Osteocyte (in vitro differentiated cells): ENCODE results near the gene VMP1. TPM values are rescaled to one million over a fixed set of nuclear protein-coding genes. Genes with fewer than 3 reads are reported as not detected.
"Not testable (repeated sequence)": the region's sequence is repeated elsewhere in the genome, so short reads cannot be mapped to it uniquely, and the experiment has no call there.

Experiments used
- DNase-seq: peaks from one replicate; pipeline ENCODE4 v3.0.0; 2021; ENCODE audit warnings: mixed read lengths; ENCODE audit not compliant: unreplicated experiment; ENCODE audit errors: extremely low spot score
- H3K27ac Mint-ChIP-seq: one replicate; pipeline ENCODE4 v1.8.0; 2021; ENCODE audit warnings: mild to moderate bottlenecking, mixed read lengths; ENCODE audit not compliant: unreplicated experiment
- H3K27me3 Mint-ChIP-seq: one replicate; pipeline ENCODE4 v1.8.0; 2021; ENCODE audit warnings: mixed read lengths; ENCODE audit not compliant: unreplicated experiment
- H3K36me3 Mint-ChIP-seq: one replicate; pipeline ENCODE4 v1.8.0; 2021; ENCODE audit warnings: mixed read lengths; ENCODE audit not compliant: unreplicated experiment
- H3K4me1 Mint-ChIP-seq: one replicate; pipeline ENCODE4 v1.8.0; 2021; ENCODE audit warnings: mixed read lengths; ENCODE audit not compliant: unreplicated experiment
- H3K4me3 Mint-ChIP-seq: one replicate; pipeline ENCODE4 v1.8.0; 2021; ENCODE audit warnings: mild to moderate bottlenecking, moderate library complexity, mixed read lengths; ENCODE audit not compliant: unreplicated experiment
- H3K9me3 Mint-ChIP-seq: one replicate; pipeline ENCODE4 v1.8.0; 2021; ENCODE audit warnings: mixed read lengths; ENCODE audit not compliant: unreplicated experiment
- CTCF ChIP-seq: fragments of 200-600 bp; sonication (generic); IDR thresholded peaks from 2 replicates; pipeline ENCODE4 v1.5.0; 2021; ENCODE audit warnings: antibody characterized with exemption, mild to moderate bottlenecking, moderate library complexity
- total RNA-seq: library from RNA; stranded (reverse); gene quantifications from 2 replicates; pipeline ENCODE4 v1.2.1, GENCODE V29; 2021

VMP1 gene
- total RNA-seq, 1 donor from 2014 or later: 468 TPM

GRCh38 chr17:59777033-59777432 lies 69.6 kb downstream of the VMP1 start:
- Mint-ChIP-seq H3K4me1 (peaks cover 24% of the 10 kb centered on the region), H3K27me3 (no peaks in the 10 kb centered on the region), H3K9me3 (peaks cover 5% of the 10 kb centered on the region), H3K4me3 (no peak overlapping the region), H3K27ac (no peak overlapping the region), H3K36me3 (peaks cover 35% of the 10 kb centered on the region)
- no peak for DNase-seq
- no peak for TF ChIP-seq CTCF

- H3K4me1 Mint-ChIP-seq: peaks cover 36% of the 10 kb centered on the region
- DNase-seq: no peak
- peak overlapping the region; percentile 44 for H3K27ac Mint-ChIP-seq
- H3K27me3 Mint-ChIP-seq: no peaks in the 10 kb centered on the region
- TF ChIP-seq CTCF: no peak
- H3K9me3 Mint-ChIP-seq: peaks cover 5% of the 10 kb centered on the region
- no peak overlapping the region for H3K4me3 Mint-ChIP-seq
- H3K36me3 Mint-ChIP-seq: peaks cover 36% of the 10 kb centered on the region
Observed at GRCh38 chr17:59778996-59779395, 71.5 kb downstream of the VMP1 start.

- TF ChIP-seq CTCF: no peak
- Mint-ChIP-seq H3K36me3 (peaks cover 36% of the 10 kb centered on the region), H3K9me3 (peaks cover 5% of the 10 kb centered on the region), H3K27ac (peak overlapping the region; percentile 70), H3K27me3 (no peaks in the 10 kb centered on the region), H3K4me3 (no peak overlapping the region), H3K4me1 (peaks cover 36% of the 10 kb centered on the region)
- DNase-seq: no peak
Observed at GRCh38 chr17:59779521-59779920, 72.1 kb downstream of the VMP1 start.

GRCh38 chr17:59780548-59780947 lies 73.1 kb downstream of the VMP1 start:
- Mint-ChIP-seq H3K4me1 (peaks cover 41% of the 10 kb centered on the region), H3K27ac (peak overlapping the region; percentile 11), H3K36me3 (peaks cover 35% of the 10 kb centered on the region)
- not testable (repeated sequence) for H3K9me3 Mint-ChIP-seq, DNase-seq, H3K27me3 Mint-ChIP-seq, H3K4me3 Mint-ChIP-seq

- H3K27ac Mint-ChIP-seq: peak overlapping the region; percentile 94
- no peaks in the 10 kb centered on the region for H3K27me3 Mint-ChIP-seq
- no peak for TF ChIP-seq CTCF
- H3K4me1 Mint-ChIP-seq: peaks cover 66% of the 10 kb centered on the region
- H3K36me3 Mint-ChIP-seq: peaks cover 18% of the 10 kb centered on the region
- no peaks in the 10 kb centered on the region for H3K9me3 Mint-ChIP-seq
- no peak for DNase-seq
- peak overlapping the region; percentile 50 for H3K4me3 Mint-ChIP-seq
Observed at GRCh38 chr17:59783221-59784047, 76.0 kb downstream of the VMP1 start.
